GM12878 (cell line): ENCODE results near the gene CDH4. TPM values are rescaled to one million over a fixed set of nuclear protein-coding genes. Genes with fewer than 3 reads are reported as not detected.

ENCODE experiments used
- ATAC-seq: fragments of 200-7000 bp; cut with Tn5 transposase; 3 replicates; pipeline ENCODE4 v1.9.1; 2020; ENCODE audit warnings: mild to moderate bottlenecking, moderate library complexity
- BruUV-seq: library from RNA; stranded (reverse); fragments of 400-500 nt; replicated peaks from 2 replicates; lab custom pipeline; 2021; lab: Mats Ljungman, UMichigan
- CTCF ChIA-PET: fragments of 300-600 bp; sonication (Branson Sonifier 250); formaldehyde crosslinking; extraction: SDS; loops from one replicate; lab custom pipeline; 2021; ENCODE audit warnings: inconsistent platforms; lab: Yijun Ruan, JAX
- POLR2A ChIA-PET: fragments of 350-600 bp; formaldehyde crosslinking; extraction: SDS; loops from one replicate; lab custom pipeline; 2021; ENCODE audit warnings: inconsistent platforms; lab: Charles Lee
- RAD21 ChIA-PET: fragments of 300-600 bp; sonication (Branson Sonifier 250); formaldehyde crosslinking; loops from one replicate; lab custom pipeline; 2023; ENCODE audit warnings: antibody characterized with exemption; ENCODE audit not compliant: unreplicated experiment; lab: Charles Lee
- SMC1A ChIA-PET: fragments of 300-600 bp; sonication (Branson Sonifier 250); formaldehyde crosslinking; loops from one replicate; lab custom pipeline; 2023; ENCODE audit not compliant: unreplicated experiment, uncharacterized antibody; lab: Charles Lee
- DNase-seq: peaks from one replicate; pipeline ENCODE4 v3.0.0-alpha.2; 2011; ENCODE audit warnings: low read depth, low spot score
- FAIRE-seq: peaks from 3 replicates; lab custom pipeline; 2011; peaks lifted over from hg19 to GRCh38; lab: Jason Lieb, UNC
- H2AFZ ChIP-seq: 2 replicates; pipeline ENCODE4 v1.6.0; 2011; ENCODE audit warnings: low read depth, low read length, control low read depth; ENCODE audit not compliant: control insufficient read depth
- H3K27ac ChIP-seq: 2 replicates; pipeline ENCODE4 v1.5.1; 2011; ENCODE audit warnings: control low read depth; ENCODE audit not compliant: control insufficient read depth, insufficient read depth
- H3K27me3 ChIP-seq, 2 experiments: replicated peaks in 1 of 2; 2 replicates each; pipeline versions ENCODE4 v1.6.0 to v1.6.1; 2011; ENCODE audit warnings: low read length in 1 of 2; ENCODE audit not compliant: control insufficient read depth in 2 of 2, insufficient read depth in 2 of 2
- H3K36me3 ChIP-seq, 2 experiments: 2 replicates each; pipeline ENCODE4 v1.5.1; 2011; ENCODE audit warnings: low read length in 1 of 2; ENCODE audit not compliant: control insufficient read depth in 2 of 2, insufficient read depth in 2 of 2
- H3K4me1 ChIP-seq: 2 replicates; pipeline ENCODE4 v1.6.1; 2011; ENCODE audit warnings: mild to moderate bottlenecking, low read length, moderate library complexity, mixed read lengths; ENCODE audit not compliant: control insufficient read depth, insufficient read depth
- H3K4me2 ChIP-seq: 2 replicates; pipeline ENCODE4 v1.6.0; 2011; ENCODE audit warnings: control low read depth; ENCODE audit not compliant: control insufficient read depth, insufficient read depth
- H3K4me3 ChIP-seq: fragments of 200-600 bp; sonication (generic); 2 replicates; pipeline ENCODE4 v1.5.1; 2016
- H3K79me2 ChIP-seq: 2 replicates; pipeline ENCODE4 v1.6.0; 2011; ENCODE audit warnings: low read length; ENCODE audit not compliant: control insufficient read depth, insufficient read depth
- H3K9ac ChIP-seq: 2 replicates; pipeline ENCODE4 v1.8.0; 2011; ENCODE audit warnings: low read length, control low read depth, mixed read lengths; ENCODE audit not compliant: control insufficient read depth, insufficient read depth
- H3K9me3 ChIP-seq: replicated peaks from 3 replicates; pipeline ENCODE4 v1.5.1; 2011; ENCODE audit warnings: mild to moderate bottlenecking, low read length; ENCODE audit not compliant: control insufficient read depth, insufficient read depth
- H4K20me1 ChIP-seq: 2 replicates; pipeline ENCODE4 v1.6.0; 2011; ENCODE audit not compliant: control insufficient read depth, insufficient read depth
- HDAC2 ChIP-seq: fragments of 200-600 bp; sonication (generic); IDR thresholded peaks from 2 replicates; pipeline ENCODE4 v1.6.1; 2017
- IKZF2 ChIP-seq, 2 experiments: fragments of 450-650 bp; IDR thresholded peaks; 2 replicates each; pipeline ENCODE4 v1.6.1; 2017; ENCODE audit warnings: mild to moderate bottlenecking in 2 of 2, moderate library complexity in 2 of 2
- JUND ChIP-seq: IDR thresholded peaks from 2 replicates; pipeline ENCODE4 v1.6.1; 2012; ENCODE audit warnings: low read depth, mild to moderate bottlenecking, low read length, improper control_type of control experiment, moderate library complexity
- NFYA ChIP-seq: IDR thresholded peaks from 2 replicates; pipeline ENCODE4 v1.6.1; 2011; ENCODE audit warnings: low read depth, mild to moderate bottlenecking, low read length, improper control_type of control experiment, borderline replicate concordance
- POLR2A ChIP-seq: IDR thresholded peaks from 2 replicates; pipeline ENCODE4 v1.6.1; 2011; ENCODE audit warnings: low read depth, mild to moderate bottlenecking, low read length
- SREBF2 ChIP-seq: IDR thresholded peaks from 2 replicates; pipeline ENCODE4 v1.6.1; 2012; ENCODE audit warnings: mild to moderate bottlenecking, low read length
- STAT1 ChIP-seq: fragments of 450-650 bp; conservative IDR thresholded peaks from 2 replicates; pipeline ENCODE4 v1.6.1; 2014; ENCODE audit warnings: antibody characterized with exemption, mild to moderate bottlenecking
- WGBS: methylation state at CpG from one replicate; pipeline ENCODE4 v1.1.6; 2016; ENCODE audit warnings: low lambda C conversion rate; ENCODE audit not compliant: insufficient replicate concordance, insufficient coverage; ENCODE audit errors: missing lambda C conversion rate; 5-methylcytosine and 5-hydroxymethylcytosine counted together
- in situ Hi-C: fragments of 300-500 bp; cut with MboI; formaldehyde crosslinking; loops from 9 replicates; pipeline ENCODE4 v1.14.3; 2018; ENCODE audit warnings: mixed read lengths
- intact Hi-C: fragments of 100-400 bp; cut with micrococcal nuclease; formaldehyde crosslinking; loops from one replicate; pipeline ENCODE4 v1.14.2; 2022; ENCODE audit not compliant: unreplicated experiment
- polyA plus RNA-seq, 11 experiments: library from polyadenylated mRNA; depleted of rRNA in 4 of 11; unstranded in 6 of 11; stranded (reverse) in 5 of 11; fragments of >200 nt; fragmentation: Nextera tagmentation in 4 of 11; fragmentation: Illumina TruSeq in 1 of 11; extraction: Ambion mirVana in 4 of 11; extraction: Trizol in 1 of 11; gene quantifications; 1 replicate in 1 of 11; 2 replicates in 10 of 11; pipeline versions ENCODE4 v1.2.1 to v1.2.3, GENCODE V29; 2011 to 2016; ENCODE audit warnings: inconsistent platforms in 2 of 11, missing spikeins in 2 of 11, low read depth in 1 of 11
- total RNA-seq, 4 experiments: library from RNA; depleted of rRNA in 3 of 4; stranded (reverse); fragments of >200 nt in 3 of 4; fragmentation: Illumina TruSeq in 1 of 4; extraction: Trizol in 1 of 4; gene quantifications; 2 replicates each; pipeline versions ENCODE4 v1.2.1 to v1.2.3, GENCODE V29; 2013 to 2021
- TF ChIP-seq, protein P1 (sequence below): IDR thresholded peaks from 2 replicates; pipeline ENCODE4 v1.6.1; 2012; ENCODE audit warnings: low read depth, low read length, improper control_type of control experiment
- TF ChIP-seq, protein P2 (sequence below): fragments of 450-650 bp; conservative IDR thresholded peaks from 2 replicates; pipeline ENCODE4 v1.6.1; 2017; ENCODE audit warnings: mild to moderate bottlenecking, moderate library complexity

Gene CDH4
- total and polyA plus RNA-seq, 10 of the 15 experiments (the other 5 are each of a cell fraction or from before 2014, with no cell fraction given), result not detected

- H3K4me3 ChIP-seq, result no peak overlapping the region
- no peak for TF ChIP-seq JUND
- TF ChIP-seq, protein P1, sequence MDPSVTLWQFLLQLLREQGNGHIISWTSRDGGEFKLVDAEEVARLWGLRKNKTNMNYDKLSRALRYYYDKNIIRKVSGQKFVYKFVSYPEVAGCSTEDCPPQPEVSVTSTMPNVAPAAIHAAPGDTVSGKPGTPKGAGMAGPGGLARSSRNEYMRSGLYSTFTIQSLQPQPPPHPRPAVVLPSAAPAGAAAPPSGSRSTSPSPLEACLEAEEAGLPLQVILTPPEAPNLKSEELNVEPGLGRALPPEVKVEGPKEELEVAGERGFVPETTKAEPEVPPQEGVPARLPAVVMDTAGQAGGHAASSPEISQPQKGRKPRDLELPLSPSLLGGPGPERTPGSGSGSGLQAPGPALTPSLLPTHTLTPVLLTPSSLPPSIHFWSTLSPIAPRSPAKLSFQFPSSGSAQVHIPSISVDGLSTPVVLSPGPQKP, result no peak
- TF ChIP-seq SREBF2, result no peak
- TF ChIP-seq IKZF2 (IDR thresholded peaks at IDR 0.05), result no peak
- no peak for TF ChIP-seq HDAC2
- no peak for TF ChIP-seq NFYA
- no peak for TF ChIP-seq POLR2A
- no peak for TF ChIP-seq STAT1
- TF ChIP-seq, protein P2, sequence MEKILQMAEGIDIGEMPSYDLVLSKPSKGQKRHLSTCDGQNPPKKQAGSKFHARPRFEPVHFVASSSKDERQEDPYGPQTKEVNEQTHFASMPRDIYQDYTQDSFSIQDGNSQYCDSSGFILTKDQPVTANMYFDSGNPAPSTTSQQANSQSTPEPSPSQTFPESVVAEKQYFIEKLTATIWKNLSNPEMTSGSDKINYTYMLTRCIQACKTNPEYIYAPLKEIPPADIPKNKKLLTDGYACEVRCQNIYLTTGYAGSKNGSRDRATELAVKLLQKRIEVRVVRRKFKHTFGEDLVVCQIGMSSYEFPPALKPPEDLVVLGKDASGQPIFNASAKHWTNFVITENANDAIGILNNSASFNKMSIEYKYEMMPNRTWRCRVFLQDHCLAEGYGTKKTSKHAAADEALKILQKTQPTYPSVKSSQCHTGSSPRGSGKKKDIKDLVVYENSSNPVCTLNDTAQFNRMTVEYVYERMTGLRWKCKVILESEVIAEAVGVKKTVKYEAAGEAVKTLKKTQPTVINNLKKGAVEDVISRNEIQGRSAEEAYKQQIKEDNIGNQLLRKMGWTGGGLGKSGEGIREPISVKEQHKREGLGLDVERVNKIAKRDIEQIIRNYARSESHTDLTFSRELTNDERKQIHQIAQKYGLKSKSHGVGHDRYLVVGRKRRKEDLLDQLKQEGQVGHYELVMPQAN, result no peak
- TF ChIP-seq, all 136 proteins: peak for 0
- ChIA-PET POLR2A (no interaction called here), RAD21 (no interaction called here), CTCF (no interaction called here), SMC1A (interaction anchor here (0.7 kb wide), 1 partner anchor 29 kb away, joined by 3 read pairs; no protein-coding TSS in a partner anchor)
- Histone ChIP-seq H3K4me2 (no peak overlapping the region), H3K27me3 (no peaks in the 10 kb centered on the region), H3K9me3 (no peaks in the 10 kb centered on the region; the same call in 2 of the 3 replicates), H3K36me3 (no peaks in the 10 kb centered on the region), H3K4me1 (no peaks in the 10 kb centered on the region), H3K79me2 (no peaks in the 10 kb centered on the region), H3K9ac (no peak overlapping the region), H4K20me1 (no peaks in the 10 kb centered on the region), H3K27ac (no peak overlapping the region), H2AFZ (no peak overlapping the region)
- WGBS, result 32% methylated on average over 7 of the region's 7 CpGs
- no TSS peak for BruUV-seq
- DNase-seq (no peak), ATAC-seq (no peak), FAIRE-seq (no peak)
- intact Hi-C loops, result no loop called here
- in situ Hi-C loops, result loop anchor here (25.0 kb wide), 1 partner anchor 337 kb away; no protein-coding TSS in a partner anchor
These were observed 47.6 kb downstream of the CDH4 start for GRCh38 chr20:61299618-61300017.
